Subcutaneous abdominal adipose tissue (tissue), 5 donors: ENCODE results near the gene TRIM71.

Source experiments
- H3K27ac ChIP-seq: one replicate; pipeline ENCODE4 v1.7.0; 2013; ENCODE audit warnings: low read depth, mild to moderate bottlenecking, inconsistent platforms, low read length, moderate library complexity
- H3K27me3 ChIP-seq, 5 donors: one replicate each; pipeline ENCODE4 v1.7.0; 2013; ENCODE audit warnings: low read length in 5 of 5, inconsistent platforms in 1 of 5; ENCODE audit not compliant: control insufficient read depth in 5 of 5, insufficient read depth in 4 of 5
- H3K36me3 ChIP-seq, 5 donors: one replicate each; pipeline ENCODE4 v1.7.0; 2013; ENCODE audit warnings: low read length in 5 of 5; ENCODE audit not compliant: control insufficient read depth in 5 of 5, insufficient read depth in 5 of 5
- H3K4me1 ChIP-seq, 5 donors: one replicate each; pipeline ENCODE4 v1.7.0; 2013; ENCODE audit warnings: low read length in 5 of 5, mild to moderate bottlenecking in 3 of 5, moderate library complexity in 1 of 5; ENCODE audit not compliant: control insufficient read depth in 5 of 5, insufficient read depth in 5 of 5
- H3K4me3 ChIP-seq, 5 donors: one replicate each; pipeline ENCODE4 v1.7.0; 2013; ENCODE audit warnings: low read length in 5 of 5, low read depth in 1 of 5
- H3K9ac ChIP-seq, 5 donors: one replicate each; pipeline ENCODE4 v1.7.0; 2013; ENCODE audit warnings: low read length in 5 of 5, mild to moderate bottlenecking in 4 of 5, moderate library complexity in 3 of 5
- H3K9me3 ChIP-seq, 5 donors: one replicate each; pipeline ENCODE4 v1.7.0; 2013; ENCODE audit warnings: low read length in 5 of 5; ENCODE audit not compliant: control insufficient read depth in 5 of 5
- donor health status: healthy.
- donor health status: healthy.
- donor health status: healthy.
- donor health status: healthy.
- donor health status: healthy.

TRIM71 gene

GRCh38 chr3:32848215-32848614 lies 30.4 kb downstream of the TRIM71 start:
- no peak overlapping the region for H3K27ac ChIP-seq
- H3K4me3 ChIP-seq, result no peak overlapping the region
- H3K9ac ChIP-seq, result no peak overlapping the region
- no peaks in the 10 kb centered on the region for H3K27me3 ChIP-seq
- no peaks in the 10 kb centered on the region for H3K9me3 ChIP-seq
- H3K36me3 ChIP-seq, result no peaks in the 10 kb centered on the region
- H3K4me1 ChIP-seq, result peaks cover 0 to 4% (median 0%) of the 10 kb centered on the region in 5 donors

- Histone ChIP-seq H3K27ac (no peak overlapping the region), H3K4me1 (peaks cover 0 to 4% (median 0%) of the 10 kb centered on the region in 5 donors), H3K9me3 (no peaks in the 10 kb centered on the region), H3K4me3 (no peak overlapping the region), H3K36me3 (no peaks in the 10 kb centered on the region), H3K9ac (no peak overlapping the region), H3K27me3 (no peaks in the 10 kb centered on the region)
Observed at GRCh38 chr3:32849046-32849445, 31.2 kb downstream of the TRIM71 start.

- Histone ChIP-seq H3K9me3 (no peaks in the 10 kb centered on the region), H3K27ac (no peak overlapping the region), H3K27me3 (no peaks in the 10 kb centered on the region), H3K9ac (no peak overlapping the region), H3K4me1 (peaks cover 0 to 4% (median 0%) of the 10 kb centered on the region in 5 donors), H3K4me3 (no peak overlapping the region), H3K36me3 (no peaks in the 10 kb centered on the region)
Observed at GRCh38 chr3:32850226-32850625, 32.4 kb downstream of the TRIM71 start.

- no peak overlapping the region for H3K4me3 ChIP-seq
- no peaks in the 10 kb centered on the region for H3K9me3 ChIP-seq
- no peaks in the 10 kb centered on the region for H3K27me3 ChIP-seq
- H3K36me3 ChIP-seq, result no peaks in the 10 kb centered on the region
- H3K27ac ChIP-seq, result no peak overlapping the region
- H3K4me1 ChIP-seq, result peaks cover 0 to 4% (median 0%) of the 10 kb centered on the region in 5 donors
- H3K9ac ChIP-seq, result no peak overlapping the region
Observed at GRCh38 chr3:32850636-32851035, 32.8 kb downstream of the TRIM71 start.

- Histone ChIP-seq H3K27me3 (no peaks in the 10 kb centered on the region), H3K36me3 (no peaks in the 10 kb centered on the region), H3K4me1 (peaks cover 0 to 9% (median 0%) of the 10 kb centered on the region in 5 donors), H3K4me3 (no peak overlapping the region), H3K9me3 (no peaks in the 10 kb centered on the region), H3K9ac (no peak overlapping the region), H3K27ac (no peak overlapping the region)
Observed at GRCh38 chr3:32852146-32852545, 34.3 kb downstream of the TRIM71 start.

GRCh38 chr3:32855350-32855953 lies 37.7 kb downstream of the TRIM71 start:
- Histone ChIP-seq H3K4me3 (no peak overlapping the region), H3K27me3 (no peaks in the 10 kb centered on the region), H3K36me3 (no peaks in the 10 kb centered on the region), H3K27ac (no peak overlapping the region), H3K4me1 (peaks cover 0 to 4% (median 0%) of the 10 kb centered on the region in 5 donors), H3K9me3 (no peaks in the 10 kb centered on the region), H3K9ac (no peak overlapping the region)

- no peaks in the 10 kb centered on the region for H3K9me3 ChIP-seq
- no peak overlapping the region for H3K27ac ChIP-seq
- H3K4me3 ChIP-seq, result no peak overlapping the region
- peaks cover 0 to 4% (median 0%) of the 10 kb centered on the region in 5 donors for H3K4me1 ChIP-seq
- H3K27me3 ChIP-seq, result no peaks in the 10 kb centered on the region
- H3K36me3 ChIP-seq, result no peaks in the 10 kb centered on the region
- no peak overlapping the region for H3K9ac ChIP-seq
Observed at GRCh38 chr3:32856355-32856889, 38.6 kb downstream of the TRIM71 start.

- H3K9me3 ChIP-seq, result no peaks in the 10 kb centered on the region
- no peak overlapping the region for H3K4me3 ChIP-seq
- no peaks in the 10 kb centered on the region for H3K36me3 ChIP-seq
- H3K27me3 ChIP-seq, result no peaks in the 10 kb centered on the region
- peaks cover 0 to 4% (median 0%) of the 10 kb centered on the region in 5 donors for H3K4me1 ChIP-seq
- H3K9ac ChIP-seq, result no peak overlapping the region
- H3K27ac ChIP-seq, result no peak overlapping the region
Observed at GRCh38 chr3:32856901-32857507, 39.2 kb downstream of the TRIM71 start.

- no peaks in the 10 kb centered on the region for H3K36me3 ChIP-seq
- no peaks in the 10 kb centered on the region for H3K27me3 ChIP-seq
- H3K9me3 ChIP-seq, result no peaks in the 10 kb centered on the region
- H3K4me1 ChIP-seq, result peaks cover 0 to 4% (median 0%) of the 10 kb centered on the region in 5 donors
- no peak overlapping the region for H3K4me3 ChIP-seq
- H3K27ac ChIP-seq, result no peak overlapping the region
- no peak overlapping the region for H3K9ac ChIP-seq
Observed at GRCh38 chr3:32857921-32858320, 40.1 kb downstream of the TRIM71 start.

GRCh38 chr3:32859604-32860237 lies 41.9 kb downstream of the TRIM71 start:
- Histone ChIP-seq H3K9me3 (no peaks in the 10 kb centered on the region), H3K4me3 (no peak overlapping the region), H3K27me3 (no peaks in the 10 kb centered on the region), H3K27ac (no peak overlapping the region), H3K36me3 (no peaks in the 10 kb centered on the region), H3K4me1 (peaks cover 0 to 10% (median 3%) of the 10 kb centered on the region in 5 donors), H3K9ac (no peak overlapping the region)
